ENCODE results near the gene USP17L24.
"Not testable (repeated sequence)": the region's sequence is repeated elsewhere in the genome, so short reads cannot be mapped to it uniquely, and the experiment has no call there.

USP17L24 gene, protein sequence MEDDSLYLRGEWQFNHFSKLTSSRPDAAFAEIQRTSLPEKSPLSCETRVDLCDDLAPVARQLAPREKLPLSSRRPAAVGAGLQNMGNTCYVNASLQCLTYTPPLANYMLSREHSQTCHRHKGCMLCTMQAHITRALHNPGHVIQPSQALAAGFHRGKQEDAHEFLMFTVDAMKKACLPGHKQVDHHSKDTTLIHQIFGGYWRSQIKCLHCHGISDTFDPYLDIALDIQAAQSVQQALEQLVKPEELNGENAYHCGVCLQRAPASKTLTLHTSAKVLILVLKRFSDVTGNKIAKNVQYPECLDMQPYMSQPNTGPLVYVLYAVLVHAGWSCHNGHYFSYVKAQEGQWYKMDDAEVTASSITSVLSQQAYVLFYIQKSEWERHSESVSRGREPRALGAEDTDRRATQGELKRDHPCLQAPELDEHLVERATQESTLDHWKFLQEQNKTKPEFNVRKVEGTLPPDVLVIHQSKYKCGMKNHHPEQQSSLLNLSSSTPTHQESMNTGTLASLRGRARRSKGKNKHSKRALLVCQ

DNA sequence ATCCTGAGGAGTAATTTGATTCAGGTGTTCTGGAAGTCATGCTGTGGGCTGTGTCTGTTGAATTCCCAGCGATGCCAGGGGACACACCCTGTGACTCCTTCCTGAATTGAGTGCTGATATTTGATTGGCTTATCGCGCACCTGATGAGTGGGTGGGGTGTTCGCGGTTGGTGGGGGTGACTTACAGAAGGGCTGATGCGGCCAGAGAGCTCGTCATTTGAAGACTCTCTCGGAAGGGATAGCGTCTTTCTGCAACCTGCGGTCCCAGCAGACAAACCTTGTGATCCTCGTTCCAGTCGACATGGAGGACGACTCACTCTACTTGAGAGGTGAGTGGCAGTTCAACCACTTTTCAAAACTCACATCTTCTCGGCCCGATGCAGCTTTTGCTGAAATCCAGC lies at the start of gene USP17L24:
TSS of gene USP17L24 (plus strand) at position 301 of the 400 bp plus-strand sequence. CDS start at position 301, 0 bp downstream.
- not testable (repeated sequence) for DNase-seq (ENCODE audit: low read depth)

DNA sequence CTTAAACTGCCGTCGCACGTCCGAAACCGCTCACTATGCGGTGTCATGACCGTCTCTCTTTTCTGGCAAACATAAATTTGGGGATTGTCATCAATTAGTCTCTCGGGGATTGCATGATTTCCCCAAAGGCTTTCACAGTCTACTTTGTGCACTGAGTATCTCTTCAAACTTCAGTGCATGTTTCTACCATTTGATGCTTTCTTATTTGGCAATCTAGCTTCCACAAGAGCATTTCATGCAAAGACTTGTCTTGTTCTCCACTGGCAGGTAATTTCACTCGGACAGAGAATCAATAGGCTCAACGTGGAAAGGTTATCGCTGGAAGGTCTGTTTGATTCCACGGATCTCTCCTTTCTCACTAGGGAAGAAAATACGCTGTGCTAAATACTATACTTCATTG lies 774 bp upstream of the USP17L24 start:
- DNase-seq (ENCODE audit: low read depth) = not testable (repeated sequence)

DNA sequence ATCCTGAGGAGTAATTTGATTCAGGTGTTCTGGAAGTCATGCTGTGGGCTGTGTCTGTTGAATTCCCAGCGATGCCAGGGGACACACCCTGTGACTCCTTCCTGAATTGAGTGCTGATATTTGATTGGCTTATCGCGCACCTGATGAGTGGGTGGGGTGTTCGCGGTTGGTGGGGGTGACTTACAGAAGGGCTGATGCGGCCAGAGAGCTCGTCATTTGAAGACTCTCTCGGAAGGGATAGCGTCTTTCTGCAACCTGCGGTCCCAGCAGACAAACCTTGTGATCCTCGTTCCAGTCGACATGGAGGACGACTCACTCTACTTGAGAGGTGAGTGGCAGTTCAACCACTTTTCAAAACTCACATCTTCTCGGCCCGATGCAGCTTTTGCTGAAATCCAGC lies 4.6 kb downstream of the USP17L24 start, which contains the start of gene USP17L25:
TSS of gene USP17L25 (plus strand) at position 301 of the 400 bp plus-strand sequence. CDS start at position 301, 0 bp downstream.
- not testable (repeated sequence) for DNase-seq (ENCODE audit: low read depth)

DNA sequence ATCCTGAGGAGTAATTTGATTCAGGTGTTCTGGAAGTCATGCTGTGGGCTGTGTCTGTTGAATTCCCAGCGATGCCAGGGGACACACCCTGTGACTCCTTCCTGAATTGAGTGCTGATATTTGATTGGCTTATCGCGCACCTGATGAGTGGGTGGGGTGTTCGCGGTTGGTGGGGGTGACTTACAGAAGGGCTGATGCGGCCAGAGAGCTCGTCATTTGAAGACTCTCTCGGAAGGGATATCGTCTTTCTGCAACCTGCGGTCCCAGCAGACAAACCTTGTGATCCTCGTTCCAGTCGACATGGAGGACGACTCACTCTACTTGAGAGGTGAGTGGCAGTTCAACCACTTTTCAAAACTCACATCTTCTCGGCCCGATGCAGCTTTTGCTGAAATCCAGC lies 9.4 kb downstream of the USP17L24 start, which contains the start of gene USP17L26:
TSS of gene USP17L26 (plus strand) at position 301 of the 400 bp plus-strand sequence. CDS start at position 301, 0 bp downstream.
- not testable (repeated sequence) for DNase-seq (ENCODE audit: low read depth)

DNA sequence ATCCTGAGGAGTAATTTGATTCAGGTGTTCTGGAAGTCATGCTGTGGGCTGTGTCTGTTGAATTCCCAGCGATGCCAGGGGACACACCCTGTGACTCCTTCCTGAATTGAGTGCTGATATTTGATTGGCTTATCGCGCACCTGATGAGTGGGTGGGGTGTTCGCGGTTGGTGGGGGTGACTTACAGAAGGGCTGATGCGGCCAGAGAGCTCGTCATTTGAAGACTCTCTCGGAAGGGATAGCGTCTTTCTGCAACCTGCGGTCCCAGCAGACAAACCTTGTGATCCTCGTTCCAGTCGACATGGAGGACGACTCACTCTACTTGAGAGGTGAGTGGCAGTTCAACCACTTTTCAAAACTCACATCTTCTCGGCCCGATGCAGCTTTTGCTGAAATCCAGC lies 14.1 kb downstream of the USP17L24 start, which contains the start of gene USP17L5:
TSS of gene USP17L5 (plus strand) at position 301 of the 400 bp plus-strand sequence. CDS start at position 301, 0 bp downstream.
- not testable (repeated sequence) for DNase-seq (ENCODE audit: low read depth)

DNA sequence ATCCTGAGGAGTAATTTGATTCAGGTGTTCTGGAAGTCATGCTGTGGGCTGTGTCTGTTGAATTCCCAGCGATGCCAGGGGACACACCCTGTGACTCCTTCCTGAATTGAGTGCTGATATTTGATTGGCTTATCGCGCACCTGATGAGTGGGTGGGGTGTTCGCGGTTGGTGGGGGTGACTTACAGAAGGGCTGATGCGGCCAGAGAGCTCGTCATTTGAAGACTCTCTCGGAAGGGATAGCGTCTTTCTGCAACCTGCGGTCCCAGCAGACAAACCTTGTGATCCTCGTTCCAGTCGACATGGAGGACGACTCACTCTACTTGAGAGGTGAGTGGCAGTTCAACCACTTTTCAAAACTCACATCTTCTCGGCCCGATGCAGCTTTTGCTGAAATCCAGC lies 18.9 kb downstream of the USP17L24 start, which contains the start of gene USP17L27:
TSS of gene USP17L27 (plus strand) at position 301 of the 400 bp plus-strand sequence. CDS start at position 301, 0 bp downstream.
- not testable (repeated sequence) for DNase-seq (ENCODE audit: low read depth)

DNA sequence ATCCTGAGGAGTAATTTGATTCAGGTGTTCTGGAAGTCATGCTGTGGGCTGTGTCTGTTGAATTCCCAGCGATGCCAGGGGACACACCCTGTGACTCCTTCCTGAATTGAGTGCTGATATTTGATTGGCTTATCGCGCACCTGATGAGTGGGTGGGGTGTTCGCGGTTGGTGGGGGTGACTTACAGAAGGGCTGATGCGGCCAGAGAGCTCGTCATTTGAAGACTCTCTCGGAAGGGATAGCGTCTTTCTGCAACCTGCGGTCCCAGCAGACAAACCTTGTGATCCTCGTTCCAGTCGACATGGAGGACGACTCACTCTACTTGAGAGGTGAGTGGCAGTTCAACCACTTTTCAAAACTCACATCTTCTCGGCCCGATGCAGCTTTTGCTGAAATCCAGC lies 23.6 kb downstream of the USP17L24 start, which contains the start of gene USP17L28:
TSS of gene USP17L28 (plus strand) at position 301 of the 400 bp plus-strand sequence. CDS start at position 301, 0 bp downstream.
- DNase-seq (ENCODE audit: low read depth) = not testable (repeated sequence)

DNA sequence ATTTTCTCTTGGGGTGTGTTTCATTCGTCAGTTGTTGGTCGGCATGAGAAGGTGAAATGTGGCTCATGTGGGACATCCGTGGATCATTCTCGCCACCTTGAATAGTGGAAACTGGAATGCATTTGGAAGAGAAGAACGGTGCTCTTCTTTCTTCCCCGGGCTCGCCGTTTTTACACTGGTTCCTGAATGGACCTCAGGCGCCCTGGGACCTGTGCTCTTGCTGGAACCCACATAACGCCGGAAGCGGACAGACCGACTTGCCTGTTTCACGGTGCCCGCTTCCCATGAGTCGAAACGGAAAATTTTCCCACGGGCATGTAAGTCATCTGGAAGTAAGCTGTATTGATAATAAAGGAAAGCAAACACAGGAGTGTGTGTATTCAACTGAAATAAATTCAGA lies 25.9 kb downstream of the USP17L24 start:
- DNase-seq (ENCODE audit: low read depth) = not testable (repeated sequence)

DNA sequence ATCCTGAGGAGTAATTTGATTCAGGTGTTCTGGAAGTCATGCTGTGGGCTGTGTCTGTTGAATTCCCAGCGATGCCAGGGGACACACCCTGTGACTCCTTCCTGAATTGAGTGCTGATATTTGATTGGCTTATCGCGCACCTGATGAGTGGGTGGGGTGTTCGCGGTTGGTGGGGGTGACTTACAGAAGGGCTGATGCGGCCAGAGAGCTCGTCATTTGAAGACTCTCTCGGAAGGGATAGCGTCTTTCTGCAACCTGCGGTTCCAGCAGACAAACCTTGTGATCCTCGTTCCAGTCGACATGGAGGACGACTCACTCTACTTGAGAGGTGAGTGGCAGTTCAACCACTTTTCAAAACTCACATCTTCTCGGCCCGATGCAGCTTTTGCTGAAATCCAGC lies 28.4 kb downstream of the USP17L24 start, which contains the start of gene USP17L29:
TSS of gene USP17L29 (plus strand) at position 301 of the 400 bp plus-strand sequence. CDS start at position 301, 0 bp downstream.
- DNase-seq (ENCODE audit: low read depth) = not testable (repeated sequence)

DNA sequence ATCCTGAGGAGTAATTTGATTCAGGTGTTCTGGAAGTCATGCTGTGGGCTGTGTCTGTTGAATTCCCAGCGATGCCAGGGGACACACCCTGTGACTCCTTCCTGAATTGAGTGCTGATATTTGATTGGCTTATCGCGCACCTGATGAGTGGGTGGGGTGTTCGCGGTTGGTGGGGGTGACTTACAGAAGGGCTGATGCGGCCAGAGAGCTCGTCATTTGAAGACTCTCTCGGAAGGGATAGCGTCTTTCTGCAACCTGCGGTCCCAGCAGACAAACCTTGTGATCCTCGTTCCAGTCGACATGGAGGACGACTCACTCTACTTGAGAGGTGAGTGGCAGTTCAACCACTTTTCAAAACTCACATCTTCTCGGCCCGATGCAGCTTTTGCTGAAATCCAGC lies 37.9 kb downstream of the USP17L24 start, which contains the start of gene USP17L30:
TSS of gene USP17L30 (plus strand) at position 301 of the 400 bp plus-strand sequence. CDS start at position 301, 0 bp downstream.
- DNase-seq (ENCODE audit: low read depth) = not testable (repeated sequence)
